GM19023 (cell line): Measurements from ENCODE around the gene DDX10.

Experiments used
- ATAC-seq: cut with Tn5 transposase; IDR thresholded peaks from one replicate; pipeline ENCODE4 v1.9.1; 2021; ENCODE audit warnings: mild to moderate bottlenecking, moderate library complexity; ENCODE audit not compliant: unreplicated experiment

DDX10 gene

GRCh38 chr11:108897071-108897481, 232.2 kb downstream of the DDX10 start:
- no peak for ATAC-seq

GRCh38 chr11:108897916-108898315, 233.0 kb downstream of the DDX10 start:
- no peak for ATAC-seq

DNA sequence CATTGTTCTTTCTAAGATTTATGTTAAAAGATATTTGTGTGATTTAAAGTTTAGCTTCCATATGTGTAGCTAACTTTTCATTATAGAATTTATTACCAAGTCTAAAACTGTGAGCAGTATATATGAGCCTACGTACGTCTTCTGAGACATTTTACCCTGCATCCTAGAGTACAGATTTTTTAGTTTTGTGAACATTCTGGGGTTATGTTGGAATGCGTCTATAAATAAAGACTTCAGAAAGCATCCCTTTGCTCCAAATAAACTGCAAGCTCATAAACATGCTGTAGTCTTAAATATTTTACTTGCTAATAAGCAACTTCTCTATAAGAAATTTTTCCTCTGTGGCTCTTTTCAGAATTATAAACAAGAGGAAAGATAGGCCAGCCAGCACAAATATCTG, 236.5 kb downstream of the DDX10 start:
- no peak for ATAC-seq

- ATAC-seq, result no peak
Observed at GRCh38 chr11:108902027-108902469, 237.2 kb downstream of the DDX10 start.

GRCh38 chr11:108904480-108904879, 239.6 kb downstream of the DDX10 start:
- no peak for ATAC-seq

DNA sequence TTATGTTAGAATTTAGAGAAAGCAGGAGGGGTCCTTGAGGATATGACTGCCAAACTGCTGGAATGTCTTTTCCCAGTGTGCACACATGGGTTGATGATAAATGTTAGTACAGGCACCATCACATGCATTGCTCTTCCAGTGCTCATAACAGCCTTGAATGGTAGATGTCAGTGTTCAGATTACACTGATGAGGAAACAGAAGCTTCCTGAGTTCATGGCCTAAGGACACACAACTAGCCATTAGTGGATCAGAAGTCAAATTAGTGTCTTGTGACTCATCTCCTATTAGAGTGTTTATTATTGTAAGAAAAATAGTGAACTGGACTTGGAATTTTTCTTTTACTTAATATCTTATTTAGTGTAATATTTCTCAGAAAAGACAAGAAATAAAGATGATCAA, 241.5 kb downstream of the DDX10 start:
- ATAC-seq, result no peak

DNA sequence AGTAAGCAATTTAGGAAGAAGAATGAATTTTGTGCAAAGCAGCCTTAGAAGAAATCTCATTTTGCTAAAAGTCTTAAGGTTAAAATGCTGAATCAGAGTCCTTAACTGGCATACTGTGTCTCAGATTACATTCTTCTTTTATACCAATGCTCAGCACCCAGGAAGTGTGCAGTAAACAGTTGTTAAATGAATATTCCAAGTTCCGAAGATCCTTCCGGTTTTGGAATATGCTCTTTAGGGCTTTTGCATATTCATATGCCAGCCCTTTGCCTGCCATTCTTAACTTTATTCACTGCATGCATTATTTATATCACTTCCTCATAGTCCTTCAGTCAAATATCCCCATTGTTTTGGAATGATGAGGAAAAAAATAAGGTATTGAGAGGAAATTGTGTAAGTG, 242.0 kb downstream of the DDX10 start:
- ATAC-seq, result no peak

GRCh38 chr11:108909041-108909440, 244.2 kb downstream of the DDX10 start:
- ATAC-seq, result no peak

DNA sequence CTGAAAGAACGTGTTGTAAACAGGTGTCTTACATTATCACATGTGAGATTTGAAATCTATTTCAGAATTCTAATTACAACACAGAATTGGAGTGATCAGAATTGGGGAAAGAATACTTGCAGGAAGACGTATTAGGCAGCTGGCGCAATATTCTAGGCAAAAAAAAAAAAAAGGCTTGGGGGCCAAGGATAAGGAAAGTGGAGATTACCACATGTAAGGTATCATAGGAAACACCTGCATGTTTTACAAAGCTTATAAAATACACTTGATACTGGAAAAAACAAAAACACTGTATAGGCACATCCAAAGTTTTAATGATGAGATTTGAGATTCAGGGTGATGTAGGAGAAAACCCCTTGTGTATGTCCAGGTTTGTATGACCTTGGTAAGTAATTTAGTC, 245.1 kb downstream of the DDX10 start:
- no peak for ATAC-seq

DNA sequence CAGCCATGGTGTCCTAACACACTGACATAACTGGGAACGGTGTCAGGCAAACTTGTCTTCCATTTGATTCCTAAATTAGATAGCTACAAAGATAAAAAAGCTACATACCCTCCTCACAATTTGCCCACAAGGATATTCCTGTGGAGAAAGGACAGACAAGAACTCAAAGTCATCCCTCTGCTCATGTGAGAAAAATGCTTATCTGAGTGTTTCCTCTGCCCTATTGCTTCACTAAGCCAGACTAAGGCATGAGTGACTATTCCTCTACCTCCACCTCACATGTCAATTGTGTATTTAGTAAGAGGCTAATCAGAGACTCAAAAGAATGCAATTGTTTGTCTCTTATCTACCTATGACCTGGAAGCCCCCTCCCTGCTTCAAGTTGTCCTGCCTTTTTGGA, 247.7 kb downstream of the DDX10 start:
- ATAC-seq, result no peak

GRCh38 chr11:108913204-108913603, 248.3 kb downstream of the DDX10 start:
- ATAC-seq, result no peak

DNA sequence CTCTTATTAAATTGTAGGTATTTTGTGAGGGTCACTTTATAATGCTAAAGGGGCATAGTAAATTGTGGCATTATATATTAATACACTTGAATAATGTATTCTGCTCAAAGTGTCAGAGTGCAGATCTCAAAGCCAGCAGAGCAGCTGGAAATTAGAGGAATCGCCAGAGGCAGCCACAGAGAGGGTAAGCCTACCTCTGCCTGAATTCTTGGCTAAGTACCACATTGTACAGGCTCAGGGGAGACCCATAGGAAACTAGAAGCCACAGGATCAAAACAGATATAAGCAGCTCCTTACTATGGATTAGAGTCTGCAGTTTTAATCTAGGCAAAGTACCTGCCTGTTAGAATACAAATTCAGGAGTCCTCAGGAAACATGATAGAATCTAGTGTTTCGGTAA, 249.3 kb downstream of the DDX10 start:
- ATAC-seq, result no peak

GRCh38 chr11:108914981-108915380, 250.1 kb downstream of the DDX10 start:
- no peak for ATAC-seq

GRCh38 chr11:108915666-108916065, 250.8 kb downstream of the DDX10 start:
- ATAC-seq, result no peak

- no peak for ATAC-seq
Observed at GRCh38 chr11:108916290-108916689, 251.4 kb downstream of the DDX10 start.

DNA sequence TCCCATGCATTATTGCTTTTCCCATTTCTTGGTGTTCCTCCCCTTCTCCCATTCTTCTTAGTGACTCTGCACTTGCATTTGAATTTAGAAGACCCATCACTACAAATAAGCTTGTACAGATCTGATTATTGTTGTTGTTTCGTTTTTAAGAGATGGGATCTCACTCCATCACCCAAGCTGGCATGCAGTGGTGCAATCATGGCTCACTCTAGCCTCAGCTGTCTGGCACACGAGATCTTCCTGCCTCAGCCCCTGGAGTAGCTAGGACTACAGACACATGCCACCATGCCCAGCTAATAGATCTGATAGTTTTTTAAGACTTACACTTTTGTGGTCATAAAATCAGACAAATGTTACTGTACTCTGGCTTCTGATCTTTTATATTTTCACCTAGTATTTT, 252.1 kb downstream of the DDX10 start:
- ATAC-seq, result no peak

DNA sequence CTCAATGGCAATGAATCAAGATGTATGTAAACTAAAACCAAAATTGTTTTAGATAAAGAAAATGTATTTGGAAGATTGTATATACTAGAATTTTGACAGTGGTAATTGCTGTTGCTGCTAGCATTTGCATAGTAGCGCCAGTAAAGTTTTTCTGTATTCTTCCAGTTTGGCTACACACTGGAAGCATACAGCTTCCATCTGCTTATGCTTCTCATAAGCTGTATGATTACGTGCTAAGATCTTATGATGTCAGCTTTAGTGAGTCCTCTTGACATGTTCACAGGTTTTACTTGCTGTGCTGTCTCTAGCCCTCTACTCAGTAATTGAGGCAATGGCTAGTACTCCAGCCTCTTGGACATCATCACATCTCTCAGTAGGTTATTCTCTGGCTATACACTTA, 256.3 kb downstream of the DDX10 start:
- no peak for ATAC-seq

DNA sequence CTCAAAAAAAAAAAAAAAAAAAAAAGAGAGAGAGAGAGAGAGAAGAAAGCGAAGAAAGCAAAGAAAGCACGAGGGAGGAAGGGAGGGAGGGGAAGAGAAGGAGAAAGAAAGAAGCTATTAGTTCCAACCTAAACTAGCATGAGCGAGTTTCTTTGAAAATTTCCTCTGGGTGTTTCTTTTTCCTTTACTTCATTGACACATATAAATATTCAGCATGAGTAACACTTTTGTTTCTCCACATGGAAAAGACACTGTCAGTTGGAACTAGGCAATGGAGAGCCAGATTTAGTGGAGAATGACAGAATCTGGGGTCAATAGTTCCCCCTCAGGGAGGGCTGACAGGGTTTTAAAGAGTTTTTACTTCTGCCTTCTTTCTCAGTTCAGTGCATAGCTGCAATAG, 257.4 kb downstream of the DDX10 start:
- no peak for ATAC-seq

DNA sequence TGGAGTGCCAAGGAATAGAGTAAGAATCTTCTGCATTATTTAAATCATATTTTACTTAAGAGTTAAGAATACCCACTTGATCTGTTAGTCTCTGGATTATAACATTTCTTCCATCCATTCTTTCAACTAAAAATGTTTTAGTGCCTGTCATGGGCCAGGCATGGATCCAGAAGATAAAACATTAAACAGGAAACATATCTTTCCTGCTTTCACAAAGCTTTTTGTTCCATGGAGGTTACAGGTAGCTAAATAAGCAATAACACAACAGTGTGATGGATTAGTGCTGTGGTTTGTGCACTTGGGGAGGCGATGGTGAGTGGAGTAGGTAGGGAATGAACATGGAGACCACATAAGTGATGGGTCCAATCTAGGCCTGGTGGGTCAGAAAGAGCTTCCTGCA, 258.5 kb downstream of the DDX10 start:
- no peak for ATAC-seq

- no peak for ATAC-seq
Observed at GRCh38 chr11:108926171-108926840, 261.4 kb downstream of the DDX10 start.

- ATAC-seq, result no peak
Observed at GRCh38 chr11:108926841-108927577, 262.1 kb downstream of the DDX10 start.

- ATAC-seq, result no peak
Observed at GRCh38 chr11:108927791-108928545, 263.1 kb downstream of the DDX10 start.
